HCT116 (cell line): Measurements from ENCODE around the gene CAPN1. TPM values are rescaled to one million over a fixed set of nuclear protein-coding genes. Genes with fewer than 3 reads are reported as not detected.

Experiments used
- ATAC-seq: fragments of 200-7000 bp; cut with Tn5 transposase; 2 replicates; pipeline ENCODE4 v1.9.1; 2020; ENCODE audit warnings: mild to moderate bottlenecking, moderate library complexity
- BruUV-seq: library from RNA; stranded (reverse); fragments of 400-500 nt; replicated peaks from 2 replicates; lab custom pipeline; 2021; lab: Mats Ljungman, UMichigan
- CTCF ChIA-PET: fragments of 300-600 bp; sonication (Branson Sonifier 250); formaldehyde crosslinking; loops from one replicate; lab custom pipeline; 2021; ENCODE audit warnings: antibody characterized with exemption; lab: Charles Lee
- POLR2A ChIA-PET: fragments of 300-600, 350-600 bp; sonication (Branson Sonifier 250); formaldehyde crosslinking; loops from one replicate; lab custom pipeline; 2021; ENCODE audit warnings: antibody characterized with exemption; lab: Charles Lee
- RAD21 ChIA-PET, 2 experiments: fragments of 300-600 bp; sonication (Branson Sonifier 250); formaldehyde crosslinking; loops; one replicate each; lab custom pipeline; 2023; ENCODE audit warnings: low total read pairs in 2 of 2; ENCODE audit not compliant: uncharacterized antibody in 2 of 2, unreplicated experiment in 2 of 2, low non-redundant PET in 1 of 2; lab: Charles Lee
- DNase-seq: peaks from one replicate; pipeline ENCODE4 v3.0.0-alpha.2; 2010; ENCODE audit warnings: low read depth, low spot score
- H2AFZ ChIP-seq: fragments of 200-600 bp; shearing (Covaris generic), sonication (generic); 2 replicates; pipeline ENCODE4 v1.6.1; 2017; ENCODE audit warnings: low read depth, mixed run types, mixed read lengths, antibody characterized with exemption, low read length; ENCODE audit not compliant: poor library complexity, severe bottlenecking
- H3K27ac ChIP-seq: 2 replicates; pipeline ENCODE4 v1.5.1; 2012; ENCODE audit warnings: low read depth, low read length
- H3K27me3 ChIP-seq: fragments of 200-600 bp; sonication (generic); 2 replicates; pipeline ENCODE4 v1.6.1; 2016; ENCODE audit warnings: mixed run types, low read length, mixed read lengths; ENCODE audit not compliant: insufficient read depth
- H3K36me3 ChIP-seq, 2 experiments: fragments of 200-500 bp in 1 of 2; fragments of 200-600 bp in 1 of 2; sonication (Bioruptor generic) in 1 of 2; sonication (generic) in 1 of 2; 2 replicates each; pipeline versions ENCODE4 v1.5.1 to v1.6.1; 2014 to 2016; ENCODE audit warnings: low read length in 2 of 2, inconsistent platforms in 1 of 2, mixed read lengths in 1 of 2, mixed run types in 1 of 2; ENCODE audit not compliant: insufficient read depth in 2 of 2, control insufficient read depth in 1 of 2
- H3K4me1 ChIP-seq, 2 experiments: fragments of 200-600 bp in 1 of 2; sonication (generic) in 1 of 2; 2 replicates each; pipeline versions ENCODE4 v1.5.1 to v1.6.1; 2012 to 2017; ENCODE audit warnings: low read length in 2 of 2, inconsistent platforms in 1 of 2, mild to moderate bottlenecking in 1 of 2, mixed read lengths in 1 of 2, mixed run types in 1 of 2, moderate library complexity in 1 of 2; ENCODE audit not compliant: insufficient read depth in 2 of 2, control insufficient read depth in 1 of 2
- H3K4me2 ChIP-seq: fragments of 200-600 bp; sonication (generic); 2 replicates; pipeline ENCODE4 v1.6.1; 2017; ENCODE audit warnings: mixed run types, low read length, mixed read lengths
- H3K4me3 ChIP-seq, 2 experiments: fragments of 200-600 bp in 1 of 2; sonication (generic) in 1 of 2; replicated peaks in 1 of 2; 2 replicates each; pipeline ENCODE4 v1.5.1; 2011 to 2016; ENCODE audit warnings: low read length in 2 of 2, control low read depth in 1 of 2, low read depth in 1 of 2, mild to moderate bottlenecking in 1 of 2, mixed read lengths in 1 of 2, mixed run types in 1 of 2
- H3K79me2 ChIP-seq: fragments of 200-600 bp; sonication (generic); 2 replicates; pipeline ENCODE4 v1.6.1; 2017; ENCODE audit warnings: mild to moderate bottlenecking, mixed run types, low read length, moderate library complexity, mixed read lengths; ENCODE audit not compliant: insufficient read depth
- H3K9ac ChIP-seq: fragments of 200-600 bp; sonication (generic); 2 replicates; pipeline ENCODE4 v1.6.1; 2016; ENCODE audit warnings: low read length, mixed read lengths
- H3K9me2 ChIP-seq: fragments of 200-600 bp; sonication (generic), shearing (Covaris generic); 2 replicates; pipeline ENCODE4 v1.6.1; 2017; ENCODE audit warnings: mixed run types, mild to moderate bottlenecking, moderate library complexity; ENCODE audit not compliant: insufficient read depth
- H3K9me3 ChIP-seq, 2 experiments: fragments of 200-500 bp in 1 of 2; fragments of 200-600 bp in 1 of 2; sonication (Bioruptor generic) in 1 of 2; sonication (generic) in 1 of 2; 2 replicates each; pipeline ENCODE4 v1.6.1; 2014 to 2017; ENCODE audit warnings: low read length in 2 of 2, mixed read lengths in 2 of 2, inconsistent platforms in 1 of 2, low read depth in 1 of 2, mild to moderate bottlenecking in 1 of 2, mixed run types in 1 of 2, moderate library complexity in 1 of 2; ENCODE audit not compliant: control insufficient read depth in 1 of 2, insufficient read depth in 1 of 2
- H4K20me1 ChIP-seq: fragments of 200-600 bp; sonication (generic), shearing (Covaris generic); 2 replicates; pipeline ENCODE4 v1.6.1; 2017; ENCODE audit warnings: mixed run types, mild to moderate bottlenecking, moderate library complexity; ENCODE audit not compliant: insufficient read depth
- CBX3 ChIP-seq: IDR thresholded peaks from 2 replicates; pipeline ENCODE4 v1.6.1; 2012; ENCODE audit warnings: low read depth
- CEBPB ChIP-seq: IDR thresholded peaks from 2 replicates; pipeline ENCODE4 v1.6.1; 2012; ENCODE audit warnings: low read depth
- EZH2 ChIP-seq: fragments of 200-600 bp; sonication (generic); IDR thresholded peaks from 2 replicates; pipeline ENCODE4 v1.6.1; 2017; ENCODE audit warnings: antibody characterized with exemption, mixed run types
- EZH2phosphoT487 ChIP-seq: fragments of 200-600 bp; IDR thresholded peaks from 2 replicates; pipeline ENCODE4 v1.6.1; 2018; ENCODE audit warnings: antibody characterized with exemption, borderline replicate concordance
- JUND ChIP-seq: IDR thresholded peaks from 2 replicates; pipeline ENCODE4 v1.6.1; 2012
- POLR2AphosphoS5 ChIP-seq: IDR thresholded peaks from 2 replicates; pipeline ENCODE4 v1.6.1; 2011; ENCODE audit warnings: mild to moderate bottlenecking, low read depth, low read length, moderate library complexity
- RAD21 ChIP-seq: IDR thresholded peaks from 2 replicates; pipeline ENCODE4 v1.6.1; 2012; ENCODE audit warnings: low read depth, mild to moderate bottlenecking
- SIN3A ChIP-seq: IDR thresholded peaks from 2 replicates; pipeline ENCODE4 v1.6.1; 2012; ENCODE audit warnings: low read depth
- SRF ChIP-seq: IDR thresholded peaks from 2 replicates; pipeline ENCODE4 v1.6.1; 2012; ENCODE audit warnings: low read depth
- TCF7L2 ChIP-seq: IDR thresholded peaks from 2 replicates; pipeline ENCODE4 v1.7.0; 2011; ENCODE audit warnings: borderline replicate concordance, inconsistent platforms; ENCODE audit not compliant: insufficient read depth, insufficient read length; ENCODE audit errors: extremely low read depth
- YY1 ChIP-seq: IDR thresholded peaks from 2 replicates; pipeline ENCODE4 v1.6.1; 2011; ENCODE audit warnings: low read length, low read depth, moderate library complexity, mild to moderate bottlenecking; ENCODE audit not compliant: insufficient replicate concordance; ENCODE audit errors: extremely low read depth
- ZFX ChIP-seq: fragments of 450-650 bp; IDR thresholded peaks from 2 replicates; pipeline ENCODE4 v1.6.1; 2017
- ZNF274 ChIP-seq: fragments of 200-500 bp; sonication (Bioruptor generic); IDR thresholded peaks from 2 replicates; pipeline ENCODE4 v1.6.1; 2014; ENCODE audit warnings: mild to moderate bottlenecking, low read depth, low read length, inconsistent platforms
- intact Hi-C: fragments of 100-400 bp; cut with micrococcal nuclease; formaldehyde crosslinking; loops from 2 replicates; pipeline ENCODE4 v1.10.0; 2022
- total RNA-seq: library from RNA; stranded (reverse); gene quantifications from one replicate; pipeline ENCODE4 v1.2.1, GENCODE V29; 2021; ENCODE audit not compliant: unreplicated experiment
- TF ChIP-seq, protein P1 (sequence below), 3 experiments: fragments of 200-600 bp in 1 of 3; sonication (generic) in 1 of 3; IDR thresholded peaks in 2 of 3; conservative IDR thresholded peaks in 1 of 3; 2 replicates each; pipeline ENCODE4 v1.5.1; 2012 to 2017; ENCODE audit warnings: low read depth in 2 of 3, low read length in 2 of 3, antibody characterized with exemption in 1 of 3, borderline replicate concordance in 1 of 3, control low read depth in 1 of 3, mild to moderate bottlenecking in 1 of 3, mixed read lengths in 1 of 3, mixed run types in 1 of 3, moderate library complexity in 1 of 3; ENCODE audit not compliant: insufficient read depth in 1 of 3
- TF ChIP-seq, protein P2 (sequence below): IDR thresholded peaks from 2 replicates; pipeline ENCODE4 v1.6.1; 2011; ENCODE audit warnings: mild to moderate bottlenecking, low read length, moderate library complexity; ENCODE audit not compliant: insufficient replicate concordance; ENCODE audit errors: extremely low read depth

The CAPN1 gene
- total RNA-seq, 1 experiment from 2014 or later = 279 TPM

GRCh38 chr11:65166893-65167292, 14.8 kb upstream of the CAPN1 start:
- H3K79me2 ChIP-seq = no peaks in the 10 kb centered on the region
- no peaks in the 10 kb centered on the region for H4K20me1 ChIP-seq
- POLR2A ChIA-PET = no interaction called here
- no peaks in the 10 kb centered on the region for H3K9me2 ChIP-seq
- H3K4me2 ChIP-seq = no peak overlapping the region
- ATAC-seq = no peak
- no peak overlapping the region for H3K9ac ChIP-seq
- CTCF ChIA-PET = no interaction called here
- H3K4me1 ChIP-seq = peaks cover 9 to 16% of the 10 kb centered on the region in 2 experiments; a peak in 3 of 4 replicates
- H3K9me3 ChIP-seq = no peaks in the 10 kb centered on the region
- H3K4me3 ChIP-seq = no peak overlapping the region
- H3K27ac ChIP-seq = no peak overlapping the region
- H3K36me3 ChIP-seq = no peaks in the 10 kb centered on the region
- H2AFZ ChIP-seq = no peak overlapping the region
- H3K27me3 ChIP-seq = no peaks in the 10 kb centered on the region
- DNase-seq = no peak
- intact Hi-C loops = no loop called here
- BruUV-seq = no TSS peak
- no peak for TF ChIP-seq CBX3
- no peak for TF ChIP-seq POLR2AphosphoS5
- TF ChIP-seq SRF = no peak
- no peak for TF ChIP-seq TCF7L2
- no peak for TF ChIP-seq EZH2phosphoT487
- no peak for TF ChIP-seq YY1
- no peak for TF ChIP-seq RAD21
- no peak for TF ChIP-seq ZNF274
- TF ChIP-seq CEBPB = no peak
- TF ChIP-seq JUND = no peak
- TF ChIP-seq ZFX = no peak
- RAD21 ChIA-PET = no interaction called here

GRCh38 chr11:65167656-65168055, 14.1 kb upstream of the CAPN1 start:
- ChIA-PET CTCF (no interaction called here), POLR2A (no interaction called here), RAD21 (no interaction called here)
- no peak for TF ChIP-seq JUND
- no peak for TF ChIP-seq SRF
- no peak for TF ChIP-seq SIN3A
- TF ChIP-seq ZFX = no peak
- TF ChIP-seq RAD21 = no peak
- TF ChIP-seq, protein P1, sequence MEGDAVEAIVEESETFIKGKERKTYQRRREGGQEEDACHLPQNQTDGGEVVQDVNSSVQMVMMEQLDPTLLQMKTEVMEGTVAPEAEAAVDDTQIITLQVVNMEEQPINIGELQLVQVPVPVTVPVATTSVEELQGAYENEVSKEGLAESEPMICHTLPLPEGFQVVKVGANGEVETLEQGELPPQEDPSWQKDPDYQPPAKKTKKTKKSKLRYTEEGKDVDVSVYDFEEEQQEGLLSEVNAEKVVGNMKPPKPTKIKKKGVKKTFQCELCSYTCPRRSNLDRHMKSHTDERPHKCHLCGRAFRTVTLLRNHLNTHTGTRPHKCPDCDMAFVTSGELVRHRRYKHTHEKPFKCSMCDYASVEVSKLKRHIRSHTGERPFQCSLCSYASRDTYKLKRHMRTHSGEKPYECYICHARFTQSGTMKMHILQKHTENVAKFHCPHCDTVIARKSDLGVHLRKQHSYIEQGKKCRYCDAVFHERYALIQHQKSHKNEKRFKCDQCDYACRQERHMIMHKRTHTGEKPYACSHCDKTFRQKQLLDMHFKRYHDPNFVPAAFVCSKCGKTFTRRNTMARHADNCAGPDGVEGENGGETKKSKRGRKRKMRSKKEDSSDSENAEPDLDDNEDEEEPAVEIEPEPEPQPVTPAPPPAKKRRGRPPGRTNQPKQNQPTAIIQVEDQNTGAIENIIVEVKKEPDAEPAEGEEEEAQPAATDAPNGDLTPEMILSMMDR (IDR thresholded peaks at IDR 0.05 in 2 of 3, conservative IDR thresholded peaks at IDR 0.05 in 1 of 3; ENCODE audit: borderline replicate concordance in 1 of 3, insufficient read depth in 1 of 3, low read depth in 2 of 3, low read length in 2 of 3) = no peak
- TF ChIP-seq CBX3 = no peak
- no peak for TF ChIP-seq EZH2
- TF ChIP-seq EZH2phosphoT487 = no peak
- no peak for TF ChIP-seq YY1
- TF ChIP-seq, protein P2, sequence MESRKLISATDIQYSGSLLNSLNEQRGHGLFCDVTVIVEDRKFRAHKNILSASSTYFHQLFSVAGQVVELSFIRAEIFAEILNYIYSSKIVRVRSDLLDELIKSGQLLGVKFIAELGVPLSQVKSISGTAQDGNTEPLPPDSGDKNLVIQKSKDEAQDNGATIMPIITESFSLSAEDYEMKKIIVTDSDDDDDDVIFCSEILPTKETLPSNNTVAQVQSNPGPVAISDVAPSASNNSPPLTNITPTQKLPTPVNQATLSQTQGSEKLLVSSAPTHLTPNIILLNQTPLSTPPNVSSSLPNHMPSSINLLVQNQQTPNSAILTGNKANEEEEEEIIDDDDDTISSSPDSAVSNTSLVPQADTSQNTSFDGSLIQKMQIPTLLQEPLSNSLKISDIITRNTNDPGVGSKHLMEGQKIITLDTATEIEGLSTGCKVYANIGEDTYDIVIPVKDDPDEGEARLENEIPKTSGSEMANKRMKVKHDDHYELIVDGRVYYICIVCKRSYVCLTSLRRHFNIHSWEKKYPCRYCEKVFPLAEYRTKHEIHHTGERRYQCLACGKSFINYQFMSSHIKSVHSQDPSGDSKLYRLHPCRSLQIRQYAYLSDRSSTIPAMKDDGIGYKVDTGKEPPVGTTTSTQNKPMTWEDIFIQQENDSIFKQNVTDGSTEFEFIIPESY = no peak
- no peak for TF ChIP-seq ZNF274
- Histone ChIP-seq H3K27me3 (no peaks in the 10 kb centered on the region), H3K4me1 (peaks cover 9 to 16% of the 10 kb centered on the region in 2 experiments; a peak in 3 of 4 replicates), H3K4me2 (no peak overlapping the region), H2AFZ (no peak overlapping the region), H3K9me3 (no peaks in the 10 kb centered on the region), H3K27ac (no peak overlapping the region), H3K4me3 (no peak overlapping the region), H4K20me1 (no peaks in the 10 kb centered on the region), H3K79me2 (no peaks in the 10 kb centered on the region), H3K9ac (no peak overlapping the region), H3K9me2 (no peaks in the 10 kb centered on the region), H3K36me3 (no peaks in the 10 kb centered on the region)
- no peak for ATAC-seq
- BruUV-seq = no TSS peak
- no peak for DNase-seq
- intact Hi-C loops = no loop called here
